Chondrocyte (in vitro differentiated cells): Measurements from ENCODE around the gene DGKB. TPM values are rescaled to one million over a fixed set of nuclear protein-coding genes. Genes with fewer than 3 reads are reported as not detected.

Source experiments
- DNase-seq: peaks from one replicate; pipeline ENCODE4 v3.0.0; 2021; ENCODE audit warnings: mixed read lengths, low spot score
- H3K27ac Mint-ChIP-seq: one replicate; pipeline ENCODE4 v1.8.0; 2021; ENCODE audit warnings: mild to moderate bottlenecking, moderate library complexity, mixed read lengths; ENCODE audit not compliant: unreplicated experiment
- H3K27me3 Mint-ChIP-seq: 2 replicates; pipeline ENCODE4 v1.8.0; 2021; ENCODE audit warnings: low read depth, mixed read lengths
- H3K36me3 Mint-ChIP-seq: 2 replicates; pipeline ENCODE4 v1.8.0; 2021; ENCODE audit warnings: low read depth, mixed read lengths
- H3K4me1 Mint-ChIP-seq: 2 replicates; pipeline ENCODE4 v1.8.0; 2021; ENCODE audit warnings: low read depth, mild to moderate bottlenecking, mixed read lengths
- H3K4me3 Mint-ChIP-seq: one replicate; pipeline ENCODE4 v1.8.0; 2021; ENCODE audit warnings: mild to moderate bottlenecking, moderate library complexity, mixed read lengths; ENCODE audit not compliant: unreplicated experiment
- H3K9me3 Mint-ChIP-seq: 2 replicates; pipeline ENCODE4 v1.8.0; 2021; ENCODE audit warnings: low read depth, mixed read lengths
- total RNA-seq: library from RNA; stranded (reverse); gene quantifications from 3 replicates; pipeline ENCODE4 v1.2.1, GENCODE V29; 2021
- TF ChIP-seq, protein P1 (sequence below): fragments of 200-600 bp; sonication (generic); IDR thresholded peaks from 2 replicates; pipeline ENCODE4 v1.5.0; 2021; ENCODE audit warnings: antibody characterized with exemption, mild to moderate bottlenecking, moderate library complexity

Gene DGKB
- total RNA-seq, 1 donor from 2014 or later, result 0.60 TPM

DNA sequence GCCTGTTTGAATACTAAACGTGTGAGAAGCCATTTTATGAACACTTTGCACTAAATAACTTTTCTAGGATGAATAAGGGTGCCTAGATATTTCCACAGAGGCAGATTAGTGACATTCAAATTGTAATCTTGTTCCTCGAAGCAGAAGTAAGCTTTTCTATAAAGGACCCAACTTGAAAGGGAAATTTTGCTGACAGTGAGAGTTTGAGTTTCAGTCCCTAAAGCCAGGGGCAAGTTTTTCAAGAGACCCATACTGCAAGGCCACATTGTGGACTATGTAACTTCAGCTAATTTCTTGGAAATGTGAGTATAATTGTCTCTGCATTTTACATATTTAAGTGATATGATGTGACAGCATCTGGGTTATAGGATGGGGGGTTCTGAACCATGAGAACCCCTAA is 525.8 kb downstream of the DGKB start:
- DNase-seq, result no peak
- Mint-ChIP-seq H3K27ac (no peak overlapping the region), H3K36me3 (no peaks in the 10 kb centered on the region), H3K9me3 (no peaks in the 10 kb centered on the region), H3K4me1 (peaks cover 17% of the 10 kb centered on the region), H3K27me3 (no peaks in the 10 kb centered on the region), H3K4me3 (no peak overlapping the region)
- TF ChIP-seq, protein P1, sequence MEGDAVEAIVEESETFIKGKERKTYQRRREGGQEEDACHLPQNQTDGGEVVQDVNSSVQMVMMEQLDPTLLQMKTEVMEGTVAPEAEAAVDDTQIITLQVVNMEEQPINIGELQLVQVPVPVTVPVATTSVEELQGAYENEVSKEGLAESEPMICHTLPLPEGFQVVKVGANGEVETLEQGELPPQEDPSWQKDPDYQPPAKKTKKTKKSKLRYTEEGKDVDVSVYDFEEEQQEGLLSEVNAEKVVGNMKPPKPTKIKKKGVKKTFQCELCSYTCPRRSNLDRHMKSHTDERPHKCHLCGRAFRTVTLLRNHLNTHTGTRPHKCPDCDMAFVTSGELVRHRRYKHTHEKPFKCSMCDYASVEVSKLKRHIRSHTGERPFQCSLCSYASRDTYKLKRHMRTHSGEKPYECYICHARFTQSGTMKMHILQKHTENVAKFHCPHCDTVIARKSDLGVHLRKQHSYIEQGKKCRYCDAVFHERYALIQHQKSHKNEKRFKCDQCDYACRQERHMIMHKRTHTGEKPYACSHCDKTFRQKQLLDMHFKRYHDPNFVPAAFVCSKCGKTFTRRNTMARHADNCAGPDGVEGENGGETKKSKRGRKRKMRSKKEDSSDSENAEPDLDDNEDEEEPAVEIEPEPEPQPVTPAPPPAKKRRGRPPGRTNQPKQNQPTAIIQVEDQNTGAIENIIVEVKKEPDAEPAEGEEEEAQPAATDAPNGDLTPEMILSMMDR, result no peak

- TF ChIP-seq, protein P1, result no peak
- no peaks in the 10 kb centered on the region for H3K27me3 Mint-ChIP-seq
- no peak for DNase-seq
- no peak overlapping the region for H3K4me3 Mint-ChIP-seq
- H3K36me3 Mint-ChIP-seq, result no peaks in the 10 kb centered on the region
- no peaks in the 10 kb centered on the region for H3K9me3 Mint-ChIP-seq
- H3K4me1 Mint-ChIP-seq, result peaks cover 11% of the 10 kb centered on the region
- H3K27ac Mint-ChIP-seq, result no peak overlapping the region
Observed at GRCh38 chr7:14375998-14376397, 526.6 kb downstream of the DGKB start.

GRCh38 chr7:14374336-14374735 is 528.2 kb downstream of the DGKB start:
- peaks cover 11% of the 10 kb centered on the region for H3K4me1 Mint-ChIP-seq
- peaks cover 2% of the 10 kb centered on the region for H3K9me3 Mint-ChIP-seq
- H3K27me3 Mint-ChIP-seq, result no peaks in the 10 kb centered on the region
- H3K27ac Mint-ChIP-seq, result no peak overlapping the region
- no peaks in the 10 kb centered on the region for H3K36me3 Mint-ChIP-seq
- TF ChIP-seq, protein P1, result no peak
- DNase-seq, result no peak
- no peak overlapping the region for H3K4me3 Mint-ChIP-seq

DNA sequence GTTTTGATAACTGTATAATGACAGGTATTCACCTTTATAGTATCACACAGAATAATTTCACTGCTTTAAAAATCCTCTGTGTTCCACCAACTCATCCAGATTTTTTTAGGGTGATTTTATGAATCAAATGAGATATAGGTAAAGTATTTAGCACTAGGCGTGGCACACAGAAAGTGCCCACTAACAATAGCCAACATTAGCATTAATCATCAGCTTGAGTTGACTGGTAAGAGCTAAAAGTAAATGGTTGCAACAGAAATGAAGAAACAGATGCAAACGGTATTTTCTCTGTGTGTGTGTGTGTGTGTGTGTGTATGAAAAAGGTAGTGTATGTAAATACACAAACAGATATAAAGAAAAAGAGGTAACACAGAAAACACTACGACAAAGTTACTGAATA is 534.3 kb downstream of the DGKB start:
- Mint-ChIP-seq H3K27ac (no peak overlapping the region), H3K4me3 (no peak overlapping the region), H3K36me3 (no peaks in the 10 kb centered on the region), H3K27me3 (no peaks in the 10 kb centered on the region), H3K4me1 (no peaks in the 10 kb centered on the region), H3K9me3 (peaks cover 5% of the 10 kb centered on the region)
- TF ChIP-seq, protein P1, result no peak
- DNase-seq, result no peak

- Mint-ChIP-seq H3K27ac (no peak overlapping the region), H3K9me3 (no peaks in the 10 kb centered on the region), H3K27me3 (no peaks in the 10 kb centered on the region), H3K36me3 (no peaks in the 10 kb centered on the region), H3K4me1 (no peaks in the 10 kb centered on the region), H3K4me3 (no peak overlapping the region)
- TF ChIP-seq, protein P1, result no peak
- no peak for DNase-seq
Observed at GRCh38 chr7:14351167-14351566, 551.4 kb downstream of the DGKB start.
